Superior temporal gyrus (tissue), 1 donor: ENCODE results near the gene STON2.

Source experiments
- DNase-seq: peaks from one replicate; pipeline ENCODE4 v3.0.0-alpha.2; 2016; ENCODE audit errors: extremely low spot score

The STON2 gene

DNA sequence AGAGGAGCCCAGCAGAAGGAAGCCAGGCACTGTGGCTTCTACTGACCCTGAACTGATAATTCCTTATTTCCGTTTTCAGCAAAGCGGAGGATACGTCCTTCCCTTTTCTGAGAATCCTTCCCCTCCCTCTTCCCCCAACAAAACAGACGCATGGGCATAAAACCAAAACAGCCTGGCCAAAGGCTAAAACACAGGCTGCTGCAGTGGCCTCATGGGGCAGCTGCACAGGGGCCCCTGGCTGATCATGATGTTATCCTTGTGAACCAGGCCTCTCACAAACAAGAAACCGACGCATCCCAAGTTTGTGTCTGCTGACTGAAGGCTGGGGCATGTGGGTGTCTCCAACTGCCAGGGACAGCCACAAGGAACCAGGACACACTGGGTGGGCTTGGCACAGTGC, 23.4 kb upstream of the STON2 start:
- no peak for DNase-seq

DNA sequence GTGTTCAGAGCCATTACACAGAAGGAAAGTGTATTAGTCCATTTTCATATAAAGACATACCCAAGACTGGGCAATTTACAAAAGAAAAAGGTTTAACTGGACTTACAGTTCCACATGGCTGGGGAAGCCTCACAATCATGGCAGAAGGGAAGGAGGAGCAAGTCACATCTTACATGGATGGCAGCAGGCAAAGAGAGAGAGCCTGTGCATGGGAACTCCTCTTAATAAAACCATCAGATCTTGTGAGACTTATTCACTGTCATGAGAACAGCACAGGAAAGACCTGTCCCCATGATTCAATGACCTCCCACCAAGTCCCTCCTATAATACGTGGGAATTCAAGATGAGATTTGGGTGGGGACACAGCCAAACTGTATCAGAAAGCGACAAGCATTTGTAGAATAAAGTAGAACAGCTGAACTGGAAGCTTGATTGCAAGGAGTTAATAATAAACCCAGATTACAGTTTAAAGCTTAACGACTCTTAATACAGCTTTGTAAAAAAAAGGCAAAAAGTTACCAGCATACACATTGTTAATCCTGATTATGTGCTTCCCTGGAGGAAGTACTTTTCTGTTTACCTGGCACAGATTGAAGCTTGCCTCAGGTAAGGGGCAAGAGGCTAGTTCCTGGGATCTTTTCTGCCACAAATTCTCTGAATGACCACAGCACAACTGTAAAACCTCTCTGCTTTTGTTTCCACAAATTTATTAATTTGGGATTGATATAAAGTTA, 18.1 kb upstream of the STON2 start:
- DNase-seq: no peak

DNA sequence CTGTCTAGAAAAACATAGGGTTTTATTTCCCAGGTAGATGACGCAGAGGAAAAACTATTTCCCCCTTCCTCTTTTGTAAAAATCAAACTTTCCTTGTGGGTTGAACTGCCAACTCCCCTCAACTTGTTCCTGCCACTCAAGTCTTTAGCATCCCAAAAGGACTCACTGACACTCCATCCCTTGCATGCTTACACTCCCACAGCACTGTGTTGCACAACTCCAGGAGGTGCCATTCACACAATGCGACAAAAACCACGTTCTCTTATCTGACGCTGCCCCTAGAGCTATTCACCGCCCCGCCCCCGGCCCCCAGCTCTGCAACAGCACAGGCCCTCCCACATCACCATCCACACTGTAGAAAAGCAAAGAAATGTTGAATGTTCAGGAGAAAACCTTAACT, 16.9 kb upstream of the STON2 start:
- no peak for DNase-seq

DNA sequence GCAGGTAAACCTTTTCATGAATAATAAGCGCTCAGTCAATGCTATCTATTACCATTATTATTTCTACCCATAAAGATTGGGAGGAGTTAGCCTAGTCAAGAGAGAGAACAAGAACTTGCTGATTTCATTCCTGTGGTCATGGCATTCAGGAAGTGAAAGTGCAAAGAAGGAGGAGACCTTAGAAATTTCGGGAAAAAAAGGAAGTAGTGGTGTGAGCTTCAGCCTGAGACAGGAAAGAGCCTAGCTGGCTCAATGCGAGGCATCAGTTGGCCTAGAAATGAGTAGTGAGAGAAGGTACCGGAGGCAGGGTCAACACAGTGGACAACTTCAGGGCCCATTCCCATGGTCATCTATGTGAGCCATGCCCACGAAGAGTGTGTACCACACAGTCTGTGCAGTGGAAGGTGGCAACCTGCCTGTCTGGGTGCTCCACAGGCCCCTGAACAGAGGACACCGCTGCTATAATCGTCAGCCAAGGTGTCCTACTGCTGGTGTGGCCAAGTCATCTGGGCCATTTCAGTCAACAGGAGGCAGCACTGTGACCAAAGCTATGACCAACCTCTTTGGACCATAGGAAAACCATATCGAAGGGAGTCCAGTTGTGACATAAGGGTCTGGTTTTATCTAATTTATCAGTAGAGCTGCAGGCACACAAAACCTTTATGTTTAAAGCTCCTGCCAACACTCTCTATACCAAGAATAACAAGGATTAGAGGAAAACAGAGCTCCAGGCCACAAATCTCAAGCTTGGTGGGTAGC, 16.2 kb upstream of the STON2 start:
- no peak for DNase-seq

DNA sequence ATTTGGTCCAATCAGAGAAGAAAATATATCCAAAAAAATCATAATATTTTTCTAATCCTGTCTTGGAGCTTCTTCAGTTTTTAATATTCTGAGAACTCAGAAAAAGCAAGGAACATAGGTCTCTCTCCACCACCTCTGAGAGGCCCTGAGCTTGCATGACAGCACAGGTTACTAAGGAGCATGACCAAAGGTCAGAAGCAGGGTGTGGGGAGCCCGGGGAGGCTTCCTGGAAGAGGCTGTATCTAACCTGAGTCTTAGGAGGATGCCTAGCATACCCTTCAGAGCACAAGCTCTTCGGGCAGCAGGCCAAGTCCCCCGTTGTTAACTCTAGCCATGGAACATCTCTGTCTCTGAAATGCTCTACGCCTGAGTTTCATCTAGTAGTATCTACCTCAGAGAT, 15.7 kb upstream of the STON2 start:
- no peak for DNase-seq

DNA sequence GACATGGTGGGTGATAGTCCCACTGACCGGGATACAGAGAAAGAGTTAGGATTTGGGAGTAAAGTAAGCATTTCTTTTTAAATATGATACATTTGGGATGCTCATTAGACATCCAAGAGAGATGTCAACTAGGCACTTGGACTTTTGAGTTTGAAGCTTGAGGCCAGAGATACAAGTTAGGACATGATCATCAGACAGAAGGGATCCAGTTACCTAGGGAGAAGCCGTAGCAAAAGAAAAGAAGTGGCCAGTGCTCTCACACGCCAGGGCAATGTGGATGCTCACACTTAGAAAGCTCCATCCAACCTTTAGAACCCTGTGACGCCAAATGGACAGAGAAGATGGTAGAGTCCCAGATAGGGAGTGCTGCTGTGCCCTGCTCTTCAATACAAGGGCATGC, 14.0 kb upstream of the STON2 start:
- no peak for DNase-seq

DNA sequence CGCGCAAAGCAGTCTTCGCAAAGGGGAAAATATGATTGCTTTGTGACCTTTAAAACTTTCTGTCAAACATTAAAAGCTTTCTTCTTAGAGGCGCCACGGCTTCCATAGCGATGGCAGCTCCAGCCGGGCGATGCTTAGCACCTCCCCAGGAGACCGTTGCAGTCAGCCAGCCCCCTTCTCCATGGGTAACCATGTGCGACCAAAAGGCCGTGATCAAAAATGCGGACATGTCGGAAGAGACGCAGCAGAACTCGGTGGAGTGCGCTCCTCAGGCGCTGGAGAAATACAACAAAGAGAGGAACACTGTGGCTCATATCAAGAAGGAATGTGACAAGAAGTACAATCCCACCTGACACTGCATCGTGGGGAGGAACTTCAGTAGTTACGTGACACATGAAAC, 12.7 kb upstream of the STON2 start:
- DNase-seq: no peak

DNA sequence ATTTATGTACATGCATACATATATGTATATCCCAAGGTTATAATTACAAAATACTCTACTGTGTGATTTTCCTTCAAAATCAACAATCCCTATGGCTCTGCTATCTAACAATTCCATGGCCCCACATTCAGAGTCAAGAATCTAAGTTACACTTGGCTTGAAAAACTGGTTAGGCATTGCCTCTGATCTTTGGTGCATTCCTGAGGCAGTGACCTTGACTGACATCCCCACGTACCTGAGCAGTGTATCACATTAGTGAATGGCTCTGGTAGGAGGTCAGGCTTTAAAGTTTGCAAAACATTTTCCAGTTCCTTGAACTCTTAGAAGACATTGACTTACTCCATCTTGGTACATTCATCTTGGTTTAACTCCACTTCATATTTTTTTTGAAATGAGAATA, 8.5 kb upstream of the STON2 start:
- no peak for DNase-seq

DNA sequence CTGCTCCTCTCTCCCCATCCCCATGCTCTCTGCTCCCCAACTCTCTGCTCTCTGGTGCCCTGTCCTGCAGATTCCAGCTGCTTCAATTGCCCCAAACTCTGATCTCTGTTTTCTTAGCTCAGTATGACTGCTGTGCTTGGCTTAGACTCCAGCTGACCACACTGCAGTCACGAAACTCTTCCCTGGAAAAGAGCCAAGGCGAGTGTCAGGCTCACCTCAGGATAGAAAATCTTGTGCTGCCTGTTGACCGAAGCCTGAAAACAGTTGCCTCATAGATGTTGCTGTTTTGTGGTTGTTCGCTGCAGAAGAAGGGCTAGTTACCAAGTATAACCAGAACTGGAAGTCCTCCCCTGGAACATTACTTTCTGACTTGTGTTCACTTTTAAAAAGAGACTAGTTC, 6.7 kb upstream of the STON2 start:
- no peak for DNase-seq

DNA sequence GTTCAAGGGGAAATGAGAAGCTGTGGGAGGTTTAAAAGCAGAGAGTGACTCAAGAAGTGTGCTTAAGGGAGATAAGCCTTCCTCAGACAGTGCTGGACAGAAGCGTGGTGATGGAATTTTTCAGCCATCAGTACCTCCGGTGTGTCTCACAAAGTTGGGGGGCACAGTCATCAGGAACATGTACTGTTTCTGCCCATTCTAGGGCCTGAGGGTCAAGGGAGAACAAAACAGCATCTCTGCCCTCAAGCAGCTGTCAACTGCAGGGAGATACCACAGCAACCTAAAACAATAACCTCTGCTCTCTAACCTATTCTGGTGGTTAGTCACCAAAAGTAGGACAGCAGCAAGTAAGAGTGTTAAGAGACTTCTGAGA, 2.0 kb upstream of the STON2 start:
- DNase-seq: no peak

DNA sequence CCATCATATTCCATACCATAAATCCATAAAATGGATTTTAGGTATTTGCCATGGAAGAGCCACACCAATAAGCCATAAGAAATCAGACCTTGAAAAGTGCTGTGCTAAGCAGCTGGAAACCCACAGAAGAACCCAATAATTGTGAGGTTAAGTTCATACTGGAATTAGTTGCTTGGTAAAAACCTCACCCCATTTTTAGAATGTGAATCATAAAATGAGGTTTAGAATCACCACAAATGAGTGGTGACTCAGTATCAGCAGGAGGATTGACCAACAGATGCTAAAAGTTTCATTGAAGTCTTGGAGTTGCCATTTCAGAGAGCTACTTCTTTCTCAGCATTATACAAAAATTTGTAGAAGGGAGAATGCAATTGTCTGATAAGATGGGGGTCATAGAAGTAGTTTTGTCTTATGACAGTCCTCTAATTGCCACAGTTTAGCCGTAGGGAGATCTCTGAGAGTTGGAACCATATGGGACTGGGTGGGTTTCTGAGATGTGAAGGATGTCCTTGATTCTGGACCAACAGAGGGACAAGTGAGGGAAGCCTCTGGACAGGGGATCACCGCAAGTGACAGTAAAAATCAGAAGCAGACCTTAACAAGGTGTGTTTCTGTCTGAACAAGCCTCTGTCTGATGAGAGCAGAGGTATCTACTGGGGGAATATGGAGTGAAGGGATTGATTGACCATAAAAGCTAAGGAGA, 1.4 kb upstream of the STON2 start:
- no peak for DNase-seq

DNA sequence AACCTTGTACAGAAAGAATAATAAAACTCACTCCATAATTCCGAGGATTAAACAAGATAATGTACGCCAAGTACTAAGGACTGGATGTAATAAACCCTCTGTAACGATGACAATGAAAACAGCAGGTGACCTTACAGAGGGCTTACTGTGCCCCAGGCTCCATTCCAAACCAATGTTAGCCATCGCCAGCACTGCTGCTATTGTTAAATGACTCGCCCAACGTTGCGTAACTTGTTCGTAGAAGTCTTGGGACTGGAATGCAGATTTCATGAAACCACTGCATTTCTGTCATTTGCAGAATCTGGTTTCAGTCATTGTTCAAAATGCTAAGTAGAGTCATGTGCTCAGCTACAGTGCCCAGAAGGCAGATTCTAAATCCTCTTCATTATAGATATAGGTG, 728 bp upstream of the STON2 start:
- no peak for DNase-seq

DNA sequence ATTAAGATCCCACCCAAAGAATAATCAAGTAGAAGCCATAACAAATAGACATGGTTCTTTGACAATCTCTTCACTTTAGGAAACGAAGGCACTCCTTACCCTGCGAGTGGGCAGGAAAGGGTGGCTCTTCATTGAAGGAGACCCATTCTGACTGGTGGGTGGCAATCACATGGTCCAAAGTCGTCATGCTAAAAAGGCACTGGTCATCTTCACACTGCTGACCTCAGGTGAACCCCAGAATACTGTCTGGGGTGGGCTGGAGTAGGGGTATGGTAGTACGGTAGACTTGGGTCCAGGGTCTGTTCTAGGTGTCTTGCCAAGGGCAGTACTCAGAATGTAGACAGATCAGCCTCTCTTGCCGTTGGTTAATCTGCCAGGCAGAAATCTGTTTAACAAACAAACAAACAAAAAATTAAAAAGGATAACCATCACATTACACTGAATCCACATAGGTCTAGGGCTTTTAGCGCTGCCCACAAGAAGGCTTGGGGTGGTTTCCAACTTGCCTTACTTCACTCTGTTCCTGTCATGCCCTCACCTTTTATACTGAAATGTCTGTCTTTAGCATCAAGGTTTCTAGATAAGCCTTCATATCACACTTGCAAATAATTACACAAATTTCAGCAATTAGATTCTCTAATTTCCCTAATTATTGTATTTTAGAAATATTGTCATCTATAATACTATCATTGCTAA, 1.8 kb downstream of the STON2 start:
- no peak for DNase-seq

DNA sequence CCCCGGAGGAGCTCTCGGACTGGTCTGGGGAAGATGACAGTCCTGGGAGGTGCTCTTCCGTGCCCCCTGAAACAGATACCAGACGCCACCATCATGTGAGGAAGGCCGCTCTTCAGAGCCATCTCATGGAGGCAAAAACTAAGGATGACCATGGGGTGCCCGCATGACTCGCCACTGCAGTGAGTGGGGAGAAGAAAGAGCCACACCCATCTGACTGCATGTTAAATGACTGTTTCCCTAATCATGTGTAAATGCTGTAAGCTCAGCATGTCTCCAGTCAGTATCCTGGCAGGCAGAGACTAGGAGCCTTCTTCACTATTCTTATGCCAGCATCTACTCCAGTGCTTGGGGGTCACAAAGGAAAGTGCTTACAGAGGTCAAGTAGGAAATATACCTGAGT, 4.0 kb downstream of the STON2 start:
- DNase-seq: no peak

DNA sequence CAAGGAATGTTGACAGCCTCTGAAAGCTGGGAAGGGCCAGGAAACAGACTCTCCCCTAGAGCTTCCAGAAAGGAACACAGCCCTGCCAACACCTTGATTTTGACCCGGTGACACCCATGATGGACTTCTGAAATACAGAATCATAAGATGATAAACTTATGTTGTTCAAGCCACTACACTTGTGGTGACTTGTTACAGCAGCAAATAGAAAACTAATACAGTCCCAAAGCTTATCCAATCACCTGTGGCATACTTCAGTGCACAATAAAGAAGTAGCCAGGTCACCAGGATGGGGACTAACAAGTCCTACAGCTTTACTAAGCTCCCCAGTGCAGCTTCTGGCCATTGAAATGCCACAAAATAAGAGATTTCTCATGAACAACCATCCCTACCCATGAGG, 5.4 kb downstream of the STON2 start:
- no peak for DNase-seq

DNA sequence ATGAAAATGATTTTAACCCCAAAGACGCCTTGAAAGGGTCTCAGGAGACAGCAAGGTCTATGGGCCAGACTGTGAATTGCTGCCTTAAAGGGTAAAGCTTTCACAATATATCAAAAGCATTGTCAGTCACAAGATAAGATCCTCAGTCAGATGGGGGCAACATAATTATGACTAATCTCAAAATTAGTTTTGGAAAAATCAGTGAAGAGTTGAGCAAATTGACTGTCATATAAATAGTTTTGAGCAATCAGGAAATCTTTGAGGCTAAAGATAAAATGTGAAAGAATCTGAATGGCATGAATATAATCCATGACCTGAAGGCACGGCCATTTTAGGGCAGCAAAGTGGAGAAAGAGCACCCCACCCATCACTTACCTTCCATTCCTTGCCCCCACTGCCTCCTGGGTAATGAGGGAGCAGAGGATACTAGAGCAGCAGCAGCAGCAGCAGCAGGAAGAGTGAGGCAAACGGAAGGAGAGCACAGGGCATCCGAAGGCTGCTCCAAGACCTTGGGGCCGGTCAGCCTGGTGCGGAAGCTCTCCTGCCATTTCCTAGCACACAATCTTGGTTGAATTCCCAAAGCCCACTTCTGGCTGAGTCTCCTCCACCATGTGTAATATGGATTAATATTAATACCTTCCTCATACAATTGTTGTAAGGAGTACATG, 7.0 kb downstream of the STON2 start:
- DNase-seq: no peak

DNA sequence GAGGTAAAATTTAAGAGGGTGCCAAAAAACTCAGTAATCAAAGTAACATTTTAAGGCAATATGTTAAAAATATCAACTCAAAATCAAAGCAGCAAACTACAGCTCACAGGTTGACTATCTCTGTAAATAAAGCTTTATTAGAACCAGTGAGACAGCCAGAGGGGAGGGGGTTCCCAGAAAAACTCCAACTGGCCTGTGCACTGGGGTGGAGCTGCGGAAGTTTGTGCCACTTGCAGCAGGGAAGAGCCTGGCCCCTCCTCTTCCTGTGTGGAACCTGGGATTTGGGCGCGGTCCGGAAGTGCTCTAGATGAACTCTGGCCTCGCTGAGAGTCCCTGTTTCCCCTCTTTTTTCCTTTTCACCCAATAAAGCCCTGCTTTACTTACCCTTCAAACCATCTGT, 8.1 kb downstream of the STON2 start:
- no peak for DNase-seq

DNA sequence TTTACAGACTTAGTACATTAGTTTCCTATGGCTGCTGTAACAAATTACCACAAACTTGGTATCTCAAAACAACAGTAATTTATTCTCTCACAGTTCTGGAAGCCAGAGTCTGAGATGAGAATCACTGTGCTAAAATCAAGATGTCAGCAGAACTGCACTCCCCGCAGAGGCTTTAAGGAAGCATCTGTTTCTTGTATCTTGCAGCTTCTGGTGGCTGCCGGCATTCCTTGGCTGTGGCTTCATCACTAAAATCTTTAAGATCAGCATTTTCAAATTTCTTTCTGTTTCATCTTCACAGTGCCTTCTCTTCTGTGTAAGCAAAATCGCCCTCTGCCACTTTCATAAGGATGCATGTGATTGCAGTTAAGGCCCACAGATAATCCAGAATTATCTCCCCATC, 9.4 kb downstream of the STON2 start:
- no peak for DNase-seq

DNA sequence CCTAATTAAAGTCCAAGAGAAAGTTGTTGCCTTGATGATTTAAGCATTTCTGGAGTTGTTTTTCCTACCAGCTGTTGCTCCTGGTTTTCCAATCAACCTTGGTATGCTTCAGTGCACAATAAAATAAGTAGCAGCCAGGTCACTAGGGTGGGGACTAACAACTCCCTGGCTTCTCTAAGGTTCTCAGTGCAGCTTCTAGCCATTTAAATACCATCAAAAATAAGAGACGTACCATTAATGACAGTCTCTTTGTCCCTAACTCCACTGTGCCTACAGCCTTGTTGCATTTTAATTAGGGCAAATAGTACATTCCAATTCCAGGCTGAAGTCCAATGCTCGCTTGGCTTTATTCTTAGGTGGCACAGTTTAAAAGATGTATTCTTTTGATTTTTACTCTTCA, 11.8 kb downstream of the STON2 start:
- DNase-seq: no peak

DNA sequence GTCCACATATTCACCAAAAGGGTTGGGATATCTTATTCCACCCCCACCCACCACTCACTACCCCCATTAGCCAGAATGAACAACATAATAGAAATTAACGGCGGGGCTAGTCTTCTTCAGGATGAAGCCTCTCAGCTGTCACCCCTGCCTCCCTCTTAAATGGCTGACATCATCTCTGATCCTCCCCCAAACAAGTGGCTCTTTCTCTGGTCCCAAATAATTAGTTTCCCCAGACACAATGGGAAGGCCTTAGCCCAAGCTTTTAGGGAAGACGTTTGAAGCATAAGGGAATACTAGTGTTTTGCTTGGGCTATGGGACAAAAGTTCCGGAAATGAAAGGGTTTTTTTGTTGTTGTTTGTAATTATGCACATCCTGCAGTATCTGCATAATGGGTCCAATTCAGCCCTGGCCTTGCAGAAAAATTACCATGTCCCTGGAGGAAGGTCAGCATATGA, 13.8 kb downstream of the STON2 start:
- DNase-seq: no peak

DNA sequence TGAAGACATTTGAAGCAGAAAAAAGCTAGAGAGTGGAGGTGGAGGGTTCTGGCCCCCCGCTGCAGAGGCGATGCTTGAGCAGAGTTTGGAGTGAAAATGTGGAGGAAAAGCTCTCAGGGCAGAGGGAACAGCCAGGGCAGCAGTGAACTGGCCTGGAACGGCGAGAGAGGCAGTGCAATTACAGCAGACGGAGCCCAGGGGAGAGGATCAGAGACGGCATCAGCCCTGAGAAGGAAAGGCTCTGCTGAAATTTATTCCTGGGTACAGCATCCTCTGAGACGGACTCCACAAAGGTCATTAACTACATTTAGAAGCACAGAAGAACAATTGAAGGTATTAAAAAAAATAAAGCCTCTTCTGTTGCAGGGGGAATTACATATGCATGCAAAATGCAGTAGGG, 14.2 kb downstream of the STON2 start:
- DNase-seq: no peak

DNA sequence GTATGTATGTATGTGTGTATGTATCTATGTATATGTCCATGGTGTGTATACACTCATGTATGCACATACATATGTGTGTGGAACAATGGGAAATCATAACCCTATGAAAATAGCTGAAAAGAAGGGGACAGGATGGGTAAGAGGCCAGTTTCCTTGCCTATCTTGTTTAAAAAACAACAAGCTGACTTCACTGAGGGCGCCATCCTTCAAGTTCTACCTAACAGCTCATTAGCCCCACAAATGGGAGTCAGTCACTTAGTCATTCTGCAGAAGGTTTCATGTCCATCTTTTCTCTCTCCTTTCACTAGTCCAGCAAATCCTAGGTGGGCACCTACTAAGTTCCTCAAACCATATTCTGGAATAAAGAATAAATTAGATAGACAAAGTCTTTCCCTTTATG, 14.7 kb downstream of the STON2 start:
- no peak for DNase-seq
